Ovary (tissue), 9 donors: ENCODE data around the gene COQ8B. TPM values are rescaled to one million over a fixed set of nuclear protein-coding genes. Genes with fewer than 3 reads are reported as not detected.
A peak's percentile ranks its signal among the peaks of the same experiment; 100 is the strongest.

Experiments used
- DNase-seq, 5 donors: peaks; one replicate each; pipeline ENCODE4 v3.0.0-alpha.2; 2019 to 2020
- H3K27ac ChIP-seq, 2 donors: fragments of 200-600 bp; one replicate each; pipeline versions ENCODE4 v1.5.1 to v1.8.0; 2019 to 2022
- H3K27me3 ChIP-seq: fragments of 200-600 bp; one replicate; pipeline ENCODE4 v1.8.0; 2022
- H3K36me3 ChIP-seq: fragments of 200-600 bp; sonication (generic); one replicate; pipeline ENCODE4 v1.5.1; 2019
- H3K4me1 ChIP-seq: one replicate; pipeline ENCODE4 v1.8.1; 2013; ENCODE audit warnings: mild to moderate bottlenecking, moderate library complexity; ENCODE audit not compliant: insufficient read depth
- H3K4me3 ChIP-seq: fragments of 200-600 bp; sonication (generic); one replicate; pipeline ENCODE4 v1.5.1; 2017
- H3K9me3 ChIP-seq, 2 donors: fragments of 200-600 bp in 1 of 2; sonication (generic) in 1 of 2; one replicate each; pipeline versions ENCODE4 v1.5.1 to v1.8.1; 2013 to 2019; ENCODE audit warnings: mild to moderate bottlenecking in 1 of 2, moderate library complexity in 1 of 2
- EP300 ChIP-seq: sonication (generic); formaldehyde crosslinking; IDR thresholded peaks from one replicate; pipeline ENCODE4 v1.6.1; 2017; ENCODE audit warnings: antibody characterized with exemption
- POLR2A ChIP-seq: fragments of 450-650 bp; IDR thresholded peaks from one replicate; pipeline ENCODE4 v1.6.1; 2017; ENCODE audit warnings: antibody characterized with exemption, mild to moderate bottlenecking, moderate library complexity
- WGBS, 3 donors: extraction: QIAGEN DNeasy Blood & Tissue Kit in 1 of 3; methylation state at CpG; one replicate each; pipeline versions ENCODE4 v1.1.5 to v1.1.7; 2013 to 2017; 5-methylcytosine and 5-hydroxymethylcytosine counted together
- intact Hi-C, 4 donors: fragments of 100-400 bp; cut with DNase I; formaldehyde crosslinking; loops; one replicate each; pipeline versions ENCODE4 v1.11.0 to v1.15.1; 2022 to 2023
- polyA plus RNA-seq, 2 donors: library from polyadenylated mRNA; stranded (reverse); fragments of 200-250 nt in 1 of 2; fragments of 350-450 nt in 1 of 2; fragmentation: Illumina TruSeq in 1 of 2; extraction: RNeasy Lipid Tissue Mini Kit (QIAGEN cat#74804) in 1 of 2; gene quantifications; one replicate each; pipeline ENCODE4 v1.2.3, GENCODE V29; 2013 to 2014
- total RNA-seq, 7 donors: library from RNA; depleted of rRNA in 2 of 7; stranded (reverse); fragments of >200 nt in 2 of 7; fragmentation: NEBNext Ultra II Directional in 3 of 7; extraction: Animal tissue kit (Norgen Biotek cat#: 25700) in 3 of 7; gene quantifications; one replicate each; pipeline versions ENCODE4 v1.1.0 to v1.2.4, GENCODE V29; 2016 to 2023
- TF ChIP-seq, protein P1 (sequence below), 3 donors: fragments of 450-650 bp in 2 of 3; fragments of 200-600 bp in 1 of 3; IDR thresholded peaks; one replicate each; pipeline versions ENCODE4 v1.5.1 to v1.8.0; 2016 to 2022; ENCODE audit warnings: antibody characterized with exemption in 3 of 3, mild to moderate bottlenecking in 1 of 3
- donor health status: DM: no; HTN: no; CAD: no; lungs with moderate emphysema.
- donor health status: DM: no; HTN: no; CAD: no.
- donor health status: Bipolar disorder and iron deficiency.
- donor health status: DM: yes; HTN: yes; CAD: no.
- donor health status: DM: no; HTN: no; CAD: no.
- donor health status: DM: yes; HTN: yes; CAD: no.

COQ8B gene
- total and polyA plus RNA-seq, 9 donors, result 8.3 to 51.2 (median 41.5) TPM

DNA sequence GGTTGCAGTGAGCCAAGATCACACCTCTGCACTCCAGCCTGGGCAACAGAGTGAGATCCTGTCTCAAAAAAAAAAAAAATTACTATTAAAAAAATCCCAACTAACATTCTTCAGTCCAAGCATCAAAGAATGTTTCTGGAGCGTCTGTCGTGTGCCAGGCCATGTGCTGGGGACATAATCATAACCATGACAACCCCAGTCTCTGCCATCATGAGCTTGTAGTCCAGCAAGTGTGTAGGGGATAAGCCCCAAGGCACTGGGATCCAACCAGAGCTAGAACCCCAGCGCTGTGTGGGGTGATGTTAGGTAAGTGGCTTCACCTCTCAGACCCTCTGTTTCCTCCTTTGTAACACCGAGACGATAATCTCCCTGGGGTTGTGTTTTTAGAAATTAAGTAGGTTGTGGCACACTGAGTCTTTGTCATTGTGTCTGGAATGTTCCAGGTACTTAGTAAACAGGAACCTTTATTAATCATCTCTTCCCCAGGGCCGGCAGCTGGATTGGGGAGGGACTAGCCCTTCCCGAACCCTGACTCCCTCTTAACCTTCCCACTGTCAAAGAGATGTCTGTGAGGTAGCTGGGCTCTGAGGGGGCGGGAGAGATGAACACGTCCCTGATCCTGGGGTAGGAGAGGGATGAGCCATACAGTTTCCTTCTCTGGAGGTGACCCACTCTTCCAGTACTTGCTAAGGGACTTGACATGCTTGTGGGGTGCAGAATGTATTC is 5.4 kb upstream of the COQ8B start:
- TF ChIP-seq, protein P1, sequence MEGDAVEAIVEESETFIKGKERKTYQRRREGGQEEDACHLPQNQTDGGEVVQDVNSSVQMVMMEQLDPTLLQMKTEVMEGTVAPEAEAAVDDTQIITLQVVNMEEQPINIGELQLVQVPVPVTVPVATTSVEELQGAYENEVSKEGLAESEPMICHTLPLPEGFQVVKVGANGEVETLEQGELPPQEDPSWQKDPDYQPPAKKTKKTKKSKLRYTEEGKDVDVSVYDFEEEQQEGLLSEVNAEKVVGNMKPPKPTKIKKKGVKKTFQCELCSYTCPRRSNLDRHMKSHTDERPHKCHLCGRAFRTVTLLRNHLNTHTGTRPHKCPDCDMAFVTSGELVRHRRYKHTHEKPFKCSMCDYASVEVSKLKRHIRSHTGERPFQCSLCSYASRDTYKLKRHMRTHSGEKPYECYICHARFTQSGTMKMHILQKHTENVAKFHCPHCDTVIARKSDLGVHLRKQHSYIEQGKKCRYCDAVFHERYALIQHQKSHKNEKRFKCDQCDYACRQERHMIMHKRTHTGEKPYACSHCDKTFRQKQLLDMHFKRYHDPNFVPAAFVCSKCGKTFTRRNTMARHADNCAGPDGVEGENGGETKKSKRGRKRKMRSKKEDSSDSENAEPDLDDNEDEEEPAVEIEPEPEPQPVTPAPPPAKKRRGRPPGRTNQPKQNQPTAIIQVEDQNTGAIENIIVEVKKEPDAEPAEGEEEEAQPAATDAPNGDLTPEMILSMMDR (IDR thresholded peaks at IDR 0.05), result no peak
- no peak for TF ChIP-seq POLR2A
- TF ChIP-seq EP300, result no peak
- Histone ChIP-seq H3K27me3 (no peaks in the 10 kb centered on the region), H3K9me3 (no peaks in the 10 kb centered on the region), H3K4me1 (peaks cover 9% of the 10 kb centered on the region), H3K4me3 (no peak overlapping the region), H3K36me3 (no peaks in the 10 kb centered on the region), H3K27ac (no peak overlapping the region)
- 53 to 67% (median 60%) methylated on average over 9 of the region's 9 CpGs for WGBS, 3 donors
- DNase-seq, result no peak
- intact Hi-C loops, result no loop called here

DNA sequence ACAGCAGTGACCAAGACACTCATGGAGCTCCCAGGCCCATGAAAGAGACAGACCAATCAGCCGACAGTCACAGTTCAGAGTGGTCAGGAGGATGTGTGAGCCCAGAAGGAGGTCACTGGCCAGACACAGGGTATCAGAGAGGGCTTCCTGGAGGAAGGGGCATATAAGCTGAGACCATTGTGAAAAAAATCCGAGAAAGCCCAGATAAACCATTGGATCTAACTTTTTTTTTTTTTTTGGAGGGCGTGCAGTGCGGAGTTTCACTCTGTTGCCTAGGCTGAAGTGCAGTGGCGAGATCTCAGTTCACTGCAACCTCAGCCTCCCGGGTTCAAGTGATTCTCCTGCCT is 4.4 kb upstream of the COQ8B start:
- 79 to 90% (median 86%) methylated on average over 6 of the region's 6 CpGs for WGBS, 3 donors
- Histone ChIP-seq H3K27me3 (no peaks in the 10 kb centered on the region), H3K4me1 (peaks cover 9% of the 10 kb centered on the region), H3K4me3 (peak overlapping the region; percentile 86), H3K27ac (peak overlapping the region; percentile 24 to 33), H3K9me3 (no peaks in the 10 kb centered on the region), H3K36me3 (no peaks in the 10 kb centered on the region)
- TF ChIP-seq POLR2A, result no peak
- TF ChIP-seq, protein P1 (IDR thresholded peaks at IDR 0.05), result no peak
- no peak for TF ChIP-seq EP300
- DNase-seq, result no peak
- intact Hi-C loops, result no loop called here

DNA sequence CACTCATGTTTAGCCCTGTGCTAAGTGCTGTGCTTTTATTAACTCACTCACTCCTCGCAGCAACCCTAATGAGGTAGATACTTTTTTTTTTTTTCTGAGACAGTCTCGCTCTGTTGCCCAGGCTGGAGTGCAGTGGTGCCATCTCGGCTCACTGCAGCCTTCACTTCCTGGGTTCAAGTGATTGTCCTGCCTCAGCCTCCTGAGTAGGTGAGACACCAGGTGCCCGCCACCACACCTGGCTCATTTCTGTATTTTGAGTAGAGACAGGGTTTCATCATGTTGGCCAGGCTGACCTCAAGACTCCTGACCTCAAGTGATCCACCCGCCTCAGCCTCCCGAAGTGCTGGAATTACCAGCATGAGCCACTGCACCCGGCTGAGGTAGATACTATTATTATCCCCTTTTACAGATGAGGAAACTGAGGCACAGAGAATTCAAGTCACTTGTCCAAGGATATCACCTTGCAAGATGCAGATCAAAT is 2.8 kb upstream of the COQ8B start:
- Histone ChIP-seq H3K4me1 (peaks cover 11% of the 10 kb centered on the region), H3K27me3 (no peaks in the 10 kb centered on the region), H3K4me3 (peak overlapping the region; percentile 86), H3K9me3 (no peaks in the 10 kb centered on the region), H3K27ac (no peak overlapping the region), H3K36me3 (no peaks in the 10 kb centered on the region)
- intact Hi-C loops, result loop anchor here in 2 of 4 donors (5.0 to 10.0 kb wide), 2 partner anchors 57 to 85 kb away; no protein-coding TSS in a partner anchor
- TF ChIP-seq, protein P1 (IDR thresholded peaks at IDR 0.05), result no peak
- TF ChIP-seq POLR2A (no peak), EP300 (no peak)
- WGBS, 3 donors, result 42 to 45% (median 43%) methylated on average over 7 of the region's 7 CpGs
- no peak for DNase-seq

DNA sequence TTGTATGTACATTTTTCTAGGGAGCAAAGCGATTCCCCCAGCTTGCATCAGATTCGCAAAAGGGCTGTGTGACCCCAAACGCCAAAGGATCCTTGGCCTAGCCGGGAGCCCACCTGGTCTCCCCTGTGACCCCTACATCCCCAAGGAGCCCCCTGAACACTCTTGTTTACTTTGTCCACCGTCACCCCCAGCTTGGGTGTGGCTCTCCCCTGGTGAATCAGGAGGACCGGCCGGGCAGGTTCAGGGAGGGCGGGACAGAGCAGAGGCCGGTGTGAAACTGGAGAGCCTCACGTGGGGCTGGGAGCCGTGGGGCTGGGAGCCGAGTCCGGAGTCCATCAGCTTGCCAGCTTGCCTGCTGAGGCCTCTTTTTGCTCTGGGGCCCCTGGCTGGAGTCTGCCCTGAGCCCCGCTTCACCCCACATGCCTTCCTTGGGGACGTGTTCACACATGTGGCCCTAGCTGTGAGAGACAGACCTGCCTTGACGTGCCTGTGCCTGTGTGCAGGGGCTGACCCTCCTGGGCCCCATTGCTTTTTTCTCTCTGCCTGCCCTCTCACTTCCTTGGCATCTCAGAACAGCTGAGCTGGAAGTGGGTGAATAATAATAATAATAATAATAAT is 2.2 kb upstream of the COQ8B start:
- WGBS, 3 donors, result 2 to 4% (median 3%) methylated on average over 15 to 16 of the region's 16 CpGs
- Histone ChIP-seq H3K36me3 (no peaks in the 10 kb centered on the region), H3K4me1 (peaks cover 12% of the 10 kb centered on the region), H3K27ac (peak overlapping the region; percentile 35 to 95), H3K27me3 (no peaks in the 10 kb centered on the region), H3K4me3 (peak overlapping the region; percentile 86), H3K9me3 (no peaks in the 10 kb centered on the region)
- TF ChIP-seq EP300 (no peak), POLR2A (peak; percentile 9)
- TF ChIP-seq, protein P1 (IDR thresholded peaks at IDR 0.05), result no peak
- intact Hi-C loops, result loop anchor here in 2 of 4 donors (5.0 to 10.0 kb wide), 2 partner anchors 57 to 86 kb away; no protein-coding TSS in a partner anchor
- peak; percentile 57 to 76 (median 71) for DNase-seq
